ENCODE results near the gene PDZD2.
"Not testable (repeated sequence)": the region's sequence is repeated elsewhere in the genome, so short reads cannot be mapped to it uniquely, and the experiment has no call there.

PDZD2 gene

DNA sequence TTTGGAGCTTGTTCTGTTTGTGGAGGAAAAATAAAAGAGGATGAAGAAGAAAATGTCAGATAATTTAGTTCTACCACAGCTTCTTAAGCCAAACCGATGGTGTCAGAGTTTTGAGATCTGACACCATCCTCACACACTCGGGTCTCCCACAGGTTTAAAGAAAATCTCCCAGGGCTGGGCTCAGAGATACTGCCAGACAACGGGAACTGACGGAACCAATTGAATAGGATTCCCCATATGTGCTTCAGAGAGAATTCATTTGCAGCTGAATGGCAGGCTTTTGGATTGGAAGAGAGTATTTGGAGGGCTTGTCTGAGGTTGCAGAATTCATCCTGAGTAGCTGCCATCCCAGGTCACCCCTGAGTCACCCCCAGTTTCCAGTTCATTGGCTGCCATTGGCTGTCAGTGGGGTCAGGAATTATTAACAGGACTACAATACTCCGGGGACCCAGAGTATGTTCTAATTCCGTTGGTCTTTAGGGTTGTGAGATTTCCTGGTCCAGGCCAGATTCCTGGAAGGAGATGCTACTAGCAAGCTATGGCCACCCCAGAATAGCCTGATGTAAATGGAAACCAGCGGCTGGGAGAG is 131.3 kb downstream of the PDZD2 start:
- no peak for DNase-seq (ENCODE audit: low spot score)

DNA sequence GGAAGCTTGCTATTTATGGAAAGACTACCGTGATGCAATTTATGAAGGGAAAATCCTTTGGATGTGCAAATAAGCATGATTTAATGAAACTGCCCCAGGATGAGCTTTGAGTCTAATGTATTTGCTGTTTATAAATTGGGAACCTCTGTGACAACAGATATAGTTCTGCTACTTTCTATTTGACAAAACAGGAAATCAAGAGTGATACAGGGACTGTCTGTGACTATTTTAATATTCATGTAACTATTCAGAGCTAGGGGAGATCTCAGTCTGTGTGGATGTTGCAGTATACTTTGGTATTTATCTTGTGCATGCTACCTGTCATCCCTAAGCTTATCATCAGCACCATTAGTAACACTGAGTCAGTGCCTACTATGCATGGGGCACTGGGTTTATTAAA is 132.1 kb downstream of the PDZD2 start:
- TF ChIP-seq CTCF (IDR thresholded peaks at IDR 0.05; ENCODE audit: borderline replicate concordance, control extremely low read depth, extremely low read depth, insufficient read depth, missing control alignments) = no peak
- peak; percentile 62 for DNase-seq (ENCODE audit: low spot score)
- in situ Hi-C loops (cut with MboI; ENCODE audit: low sequenced_read_pairs, unreplicated experiment) = no loop called here

More for the DNA sequence above, 131.3 kb downstream of the PDZD2 start:
- TF ChIP-seq CTCF (IDR thresholded peaks at IDR 0.05; ENCODE audit: borderline replicate concordance, control extremely low read depth, extremely low read depth, insufficient read depth, missing control alignments) = no peak
- in situ Hi-C loops (cut with MboI; ENCODE audit: low sequenced_read_pairs, unreplicated experiment) = no loop called here

DNA sequence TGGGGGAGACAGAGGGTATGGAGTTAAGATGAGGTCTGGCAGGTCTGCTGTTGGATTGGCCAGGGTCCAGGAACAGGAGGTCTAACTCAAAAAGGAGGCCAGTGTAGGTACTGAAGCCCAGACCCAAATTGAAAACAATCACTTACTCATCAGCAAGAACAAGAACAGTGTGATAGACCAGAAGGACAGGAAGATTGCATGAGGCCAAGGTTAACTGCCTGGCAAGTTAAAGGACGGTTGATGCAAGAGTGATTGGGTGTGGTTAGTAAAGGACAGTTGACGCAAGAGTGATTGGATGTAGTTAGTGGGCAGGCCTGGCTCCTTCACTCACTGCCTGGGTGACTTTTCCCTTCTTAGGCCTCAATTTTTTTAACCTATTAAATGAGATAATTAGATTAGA is 132.6 kb downstream of the PDZD2 start:
- DNase-seq (ENCODE audit: low spot score) = no peak
- in situ Hi-C loops (cut with MboI; ENCODE audit: low sequenced_read_pairs, unreplicated experiment) = no loop called here
- TF ChIP-seq CTCF (IDR thresholded peaks at IDR 0.05; ENCODE audit: borderline replicate concordance, control extremely low read depth, extremely low read depth, insufficient read depth, missing control alignments) = no peak

- in situ Hi-C loops (cut with MboI; ENCODE audit: low sequenced_read_pairs, unreplicated experiment); DNase-seq (ENCODE audit: low spot score): not testable (repeated sequence)
Measured at GRCh38 chr5:31776294-31776693, 137.4 kb downstream of the PDZD2 start.

GRCh38 chr5:31776976-31777651 is 138.2 kb downstream of the PDZD2 start:
- no peak for DNase-seq (ENCODE audit: low spot score)
- in situ Hi-C loops (cut with MboI; ENCODE audit: low sequenced_read_pairs, unreplicated experiment) = no loop called here
- TF ChIP-seq CTCF (IDR thresholded peaks at IDR 0.05; ENCODE audit: borderline replicate concordance, control extremely low read depth, extremely low read depth, insufficient read depth, missing control alignments) = no peak

- no peak for TF ChIP-seq CTCF (IDR thresholded peaks at IDR 0.05; ENCODE audit: borderline replicate concordance, control extremely low read depth, extremely low read depth, insufficient read depth, missing control alignments)
- in situ Hi-C loops (cut with MboI; ENCODE audit: low sequenced_read_pairs, unreplicated experiment) = no loop called here
- DNase-seq (ENCODE audit: low spot score) = no peak
Measured at GRCh38 chr5:31781772-31782171, 142.8 kb downstream of the PDZD2 start.

- in situ Hi-C loops (cut with MboI; ENCODE audit: low sequenced_read_pairs, unreplicated experiment) = no loop called here
- TF ChIP-seq CTCF (IDR thresholded peaks at IDR 0.05; ENCODE audit: borderline replicate concordance, control extremely low read depth, extremely low read depth, insufficient read depth, missing control alignments) = no peak
- no peak for DNase-seq (ENCODE audit: low spot score)
Measured at GRCh38 chr5:31783086-31783645, 144.2 kb downstream of the PDZD2 start.
